ENCODE data around the gene ADD1.
"Not testable (repeated sequence)": the region's sequence is repeated elsewhere in the genome, so short reads cannot be mapped to it uniquely, and the experiment has no call there.

The ADD1 gene

DNA sequence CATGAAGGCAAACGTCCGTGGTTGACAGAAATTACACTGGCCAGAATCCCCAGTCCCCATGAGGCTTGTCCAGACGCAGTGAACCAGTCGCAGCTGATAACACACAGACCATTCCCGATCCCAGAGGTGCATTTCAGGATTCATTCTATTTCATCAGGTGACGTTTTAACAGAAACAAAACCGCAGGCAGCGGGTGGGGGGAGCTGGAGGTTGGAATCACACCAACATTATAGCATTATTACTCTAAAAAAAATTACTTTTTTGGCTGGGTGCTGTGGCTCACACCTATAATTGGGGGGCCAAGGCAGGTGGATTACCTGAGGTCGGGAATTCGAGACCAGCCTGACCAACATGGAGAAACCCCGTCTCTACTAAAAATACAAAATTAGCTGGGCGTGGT lies 94.3 kb downstream of the ADD1 start:
- no peak for DNase-seq (ENCODE audit: extremely low read depth, insufficient read length)
- Histone ChIP-seq H3K4me3 (replicated peaks; ENCODE audit: low read depth, low read length) (peak overlapping the region; percentile 96), H3K27me3 (replicated peaks; ENCODE audit: control insufficient read depth, insufficient read depth, low read length) (no peaks in the 10 kb centered on the region), H3K36me3 (ENCODE audit: control insufficient read depth, insufficient read depth, low read length) (peaks cover 43% of the 10 kb centered on the region)
- TF ChIP-seq, protein P1, sequence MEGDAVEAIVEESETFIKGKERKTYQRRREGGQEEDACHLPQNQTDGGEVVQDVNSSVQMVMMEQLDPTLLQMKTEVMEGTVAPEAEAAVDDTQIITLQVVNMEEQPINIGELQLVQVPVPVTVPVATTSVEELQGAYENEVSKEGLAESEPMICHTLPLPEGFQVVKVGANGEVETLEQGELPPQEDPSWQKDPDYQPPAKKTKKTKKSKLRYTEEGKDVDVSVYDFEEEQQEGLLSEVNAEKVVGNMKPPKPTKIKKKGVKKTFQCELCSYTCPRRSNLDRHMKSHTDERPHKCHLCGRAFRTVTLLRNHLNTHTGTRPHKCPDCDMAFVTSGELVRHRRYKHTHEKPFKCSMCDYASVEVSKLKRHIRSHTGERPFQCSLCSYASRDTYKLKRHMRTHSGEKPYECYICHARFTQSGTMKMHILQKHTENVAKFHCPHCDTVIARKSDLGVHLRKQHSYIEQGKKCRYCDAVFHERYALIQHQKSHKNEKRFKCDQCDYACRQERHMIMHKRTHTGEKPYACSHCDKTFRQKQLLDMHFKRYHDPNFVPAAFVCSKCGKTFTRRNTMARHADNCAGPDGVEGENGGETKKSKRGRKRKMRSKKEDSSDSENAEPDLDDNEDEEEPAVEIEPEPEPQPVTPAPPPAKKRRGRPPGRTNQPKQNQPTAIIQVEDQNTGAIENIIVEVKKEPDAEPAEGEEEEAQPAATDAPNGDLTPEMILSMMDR (IDR thresholded peaks at IDR 0.05; ENCODE audit: insufficient read depth, low read length, poor library complexity, severe bottlenecking), result no peak

DNA sequence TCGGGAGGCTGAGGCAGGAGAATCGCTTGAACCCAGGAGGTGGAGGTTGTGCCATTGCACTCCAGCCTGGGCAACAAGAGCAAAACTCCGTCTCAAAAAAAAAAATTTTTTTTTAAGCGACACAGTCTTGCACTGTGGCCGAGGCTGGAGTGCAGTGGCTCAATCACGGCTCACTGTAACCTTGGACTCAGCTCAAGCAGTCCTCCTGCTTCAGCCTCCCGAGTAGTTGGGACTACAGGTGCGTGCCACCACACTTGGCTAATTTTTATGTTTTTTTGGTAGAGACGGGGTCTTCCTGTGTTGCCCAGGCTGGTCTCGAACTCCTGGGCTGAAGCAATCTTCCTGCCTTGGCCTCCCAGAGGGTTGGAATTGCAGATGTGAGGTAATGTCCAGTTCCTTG lies 94.8 kb downstream of the ADD1 start:
- not testable (repeated sequence) for DNase-seq (ENCODE audit: extremely low read depth, insufficient read length); H3K27me3 ChIP-seq (replicated peaks; ENCODE audit: control insufficient read depth, insufficient read depth, low read length); H3K4me3 ChIP-seq (replicated peaks; ENCODE audit: low read depth, low read length)
- H3K36me3 ChIP-seq (ENCODE audit: control insufficient read depth, insufficient read depth, low read length), result peaks cover 48% of the 10 kb centered on the region

GRCh38 chr4:2938906-2939305 lies 95.3 kb downstream of the ADD1 start:
- no peak overlapping the region for H3K4me3 ChIP-seq (replicated peaks; ENCODE audit: low read depth, low read length)
- no peaks in the 10 kb centered on the region for H3K27me3 ChIP-seq (replicated peaks; ENCODE audit: control insufficient read depth, insufficient read depth, low read length)
- TF ChIP-seq, protein P1 (IDR thresholded peaks at IDR 0.05; ENCODE audit: insufficient read depth, low read length, poor library complexity, severe bottlenecking), result no peak
- no peak for DNase-seq (ENCODE audit: extremely low read depth, insufficient read length)
- peaks cover 51% of the 10 kb centered on the region for H3K36me3 ChIP-seq (ENCODE audit: control insufficient read depth, insufficient read depth, low read length)

GRCh38 chr4:2939383-2940243 lies 96.0 kb downstream of the ADD1 start:
- TF ChIP-seq, protein P1 (IDR thresholded peaks at IDR 0.05; ENCODE audit: insufficient read depth, low read length, poor library complexity, severe bottlenecking), result no peak
- Histone ChIP-seq H3K27me3 (replicated peaks; ENCODE audit: control insufficient read depth, insufficient read depth, low read length) (no peaks in the 10 kb centered on the region), H3K36me3 (ENCODE audit: control insufficient read depth, insufficient read depth, low read length) (peaks cover 55% of the 10 kb centered on the region), H3K4me3 (replicated peaks; ENCODE audit: low read depth, low read length) (no peak overlapping the region)
- DNase-seq (ENCODE audit: extremely low read depth, insufficient read length), result no peak

GRCh38 chr4:2940267-2941137 lies 96.9 kb downstream of the ADD1 start:
- Histone ChIP-seq H3K27me3 (replicated peaks; ENCODE audit: control insufficient read depth, insufficient read depth, low read length) (no peaks in the 10 kb centered on the region), H3K36me3 (ENCODE audit: control insufficient read depth, insufficient read depth, low read length) (peaks cover 61% of the 10 kb centered on the region), H3K4me3 (replicated peaks; ENCODE audit: low read depth, low read length) (no peak overlapping the region)
- no peak for DNase-seq (ENCODE audit: extremely low read depth, insufficient read length)
- TF ChIP-seq, protein P1 (IDR thresholded peaks at IDR 0.05; ENCODE audit: insufficient read depth, low read length, poor library complexity, severe bottlenecking), result no peak
